ENCODE results near the gene PPP1R15B. TPM values are rescaled to one million over a fixed set of nuclear protein-coding genes. Genes with fewer than 3 reads are reported as not detected.

Gene PPP1R15B
- total and polyA plus RNA-seq, 2 donors, result 28.3 to 45.2 TPM

Small RNA genes within 50 kb of the gene (small RNA-seq; reads per million reads assigned to genes)
- gene AL606489.2, result not detected

Other genes starting within 250 kb of the PPP1R15B start
- 0.26 TPM for gene REN, start 245.5 kb downstream of the PPP1R15B start, total RNA-seq
- gene REN, start 245.5 kb downstream of the PPP1R15B start, polyA plus RNA-seq, result 0.41 TPM
- gene KISS1, start 215.3 kb downstream of the PPP1R15B start, total RNA-seq, result not detected
- 1.3 TPM for gene KISS1, start 215.3 kb downstream of the PPP1R15B start, polyA plus RNA-seq
- gene GOLT1A, start 197.8 kb downstream of the PPP1R15B start, total RNA-seq, result 2.1 TPM
- 9.1 TPM for gene GOLT1A, start 197.8 kb downstream of the PPP1R15B start, polyA plus RNA-seq
- 15.1 TPM for gene PLEKHA6, start 51.9 kb downstream of the PPP1R15B start, total RNA-seq
- gene PLEKHA6, start 51.9 kb downstream of the PPP1R15B start, polyA plus RNA-seq, result 9.5 TPM
- gene PIK3C2B, start 83.0 kb upstream of the PPP1R15B start, total RNA-seq, result 33.6 TPM
- gene PIK3C2B, start 83.0 kb upstream of the PPP1R15B start, polyA plus RNA-seq, result 19.7 TPM
- 148 TPM for gene MDM4, start 104.6 kb upstream of the PPP1R15B start, total RNA-seq
- 4.4 TPM for gene MDM4, start 104.6 kb upstream of the PPP1R15B start, polyA plus RNA-seq

Measured in urinary bladder (tissue), 2 donors.